Left ventricle myocardium inferior (tissue), 1 donor: ENCODE data around the gene ELOF1. TPM values are rescaled to one million over a fixed set of nuclear protein-coding genes. Genes with fewer than 3 reads are reported as not detected.

Source experiments
- DNase-seq: peaks from one replicate; pipeline ENCODE4 v3.0.0-alpha.2; 2020
- H3K27ac ChIP-seq: fragments of 200-600 bp; replicated peaks from 2 replicates; pipeline ENCODE4 v1.8.0; 2021
- H3K27me3 ChIP-seq: fragments of 200-600 bp; 2 replicates; pipeline ENCODE4 v1.8.0; 2021; ENCODE audit warnings: low read depth
- H3K36me3 ChIP-seq: fragments of 200-600 bp; 2 replicates; pipeline ENCODE4 v1.8.0; 2021
- H3K4me1 ChIP-seq: fragments of 200-600 bp; 2 replicates; pipeline ENCODE4 v1.8.0; 2021
- H3K4me3 ChIP-seq: fragments of 200-600 bp; 2 replicates; pipeline ENCODE4 v1.8.0; 2021; ENCODE audit warnings: mild to moderate bottlenecking, moderate library complexity
- H3K9me3 ChIP-seq: fragments of 200-600 bp; replicated peaks from 2 replicates; pipeline ENCODE4 v1.8.0; 2021
- intact Hi-C: fragments of 100-400 bp; cut with micrococcal nuclease; formaldehyde crosslinking; loops from one replicate; pipeline ENCODE4 v1.11.0; 2022
- total RNA-seq: library from RNA; stranded (reverse); fragmentation: NEBNext Ultra II Directional; extraction: Animal tissue kit (Norgen Biotek cat#: 25700); gene quantifications from one replicate; pipeline ENCODE4 v1.2.1, GENCODE V29; 2021
- TF ChIP-seq, protein P1 (sequence below): fragments of 200-600 bp; IDR thresholded peaks from 2 replicates; pipeline ENCODE4 v1.8.0; 2021; ENCODE audit warnings: antibody characterized with exemption, mild to moderate bottlenecking, borderline replicate concordance
- donor health status: DM: no; HTN: yes; CAD: no; lungs with severe emphysema.

The ELOF1 gene
- total RNA-seq, 1 donor from 2014 or later = 33.1 TPM

GRCh38 chr19:11563532-11563931 lies 4.5 kb upstream of the ELOF1 start:
- H3K36me3 ChIP-seq = no peaks in the 10 kb centered on the region
- intact Hi-C loops = no loop called here
- H3K4me3 ChIP-seq = no peak overlapping the region
- no peak overlapping the region for H3K27ac ChIP-seq
- no peaks in the 10 kb centered on the region for H3K27me3 ChIP-seq
- no peaks in the 10 kb centered on the region for H3K9me3 ChIP-seq
- no peak for DNase-seq
- peaks cover 22% of the 10 kb centered on the region for H3K4me1 ChIP-seq
- TF ChIP-seq, protein P1, sequence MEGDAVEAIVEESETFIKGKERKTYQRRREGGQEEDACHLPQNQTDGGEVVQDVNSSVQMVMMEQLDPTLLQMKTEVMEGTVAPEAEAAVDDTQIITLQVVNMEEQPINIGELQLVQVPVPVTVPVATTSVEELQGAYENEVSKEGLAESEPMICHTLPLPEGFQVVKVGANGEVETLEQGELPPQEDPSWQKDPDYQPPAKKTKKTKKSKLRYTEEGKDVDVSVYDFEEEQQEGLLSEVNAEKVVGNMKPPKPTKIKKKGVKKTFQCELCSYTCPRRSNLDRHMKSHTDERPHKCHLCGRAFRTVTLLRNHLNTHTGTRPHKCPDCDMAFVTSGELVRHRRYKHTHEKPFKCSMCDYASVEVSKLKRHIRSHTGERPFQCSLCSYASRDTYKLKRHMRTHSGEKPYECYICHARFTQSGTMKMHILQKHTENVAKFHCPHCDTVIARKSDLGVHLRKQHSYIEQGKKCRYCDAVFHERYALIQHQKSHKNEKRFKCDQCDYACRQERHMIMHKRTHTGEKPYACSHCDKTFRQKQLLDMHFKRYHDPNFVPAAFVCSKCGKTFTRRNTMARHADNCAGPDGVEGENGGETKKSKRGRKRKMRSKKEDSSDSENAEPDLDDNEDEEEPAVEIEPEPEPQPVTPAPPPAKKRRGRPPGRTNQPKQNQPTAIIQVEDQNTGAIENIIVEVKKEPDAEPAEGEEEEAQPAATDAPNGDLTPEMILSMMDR = no peak

DNA sequence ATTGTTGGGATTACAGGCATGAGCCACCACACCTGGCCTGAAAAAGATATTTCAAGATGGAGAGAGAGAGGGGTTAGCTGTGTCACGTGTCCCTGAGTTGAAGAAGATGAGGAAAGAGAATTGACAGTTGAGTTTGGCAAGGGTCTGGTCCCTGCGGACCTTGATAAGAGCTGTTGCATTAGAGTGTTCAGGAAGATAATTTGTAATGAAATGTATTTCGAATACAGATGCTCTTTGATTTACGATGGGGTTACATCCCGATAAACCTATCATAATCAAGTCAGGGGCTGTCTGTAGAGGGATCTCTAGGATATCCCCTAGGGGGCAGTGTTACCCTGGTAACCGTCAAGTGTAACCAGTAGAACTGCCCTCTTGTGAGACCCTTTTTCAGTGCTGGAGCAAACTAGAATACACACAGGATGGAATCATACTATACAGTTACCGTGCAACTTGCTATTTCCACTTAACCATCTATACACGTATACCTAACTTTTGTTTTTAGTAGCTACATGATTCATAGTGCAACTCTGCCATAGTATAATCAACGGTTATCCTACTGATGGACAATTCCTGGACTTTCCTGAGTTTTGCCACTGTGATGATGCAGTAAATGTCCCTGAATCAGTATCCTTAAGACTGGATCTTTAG lies 1.5 kb upstream of the ELOF1 start:
- no peaks in the 10 kb centered on the region for H3K27me3 ChIP-seq
- peaks cover 50% of the 10 kb centered on the region for H3K4me1 ChIP-seq
- no peaks in the 10 kb centered on the region for H3K9me3 ChIP-seq
- no peak overlapping the region for H3K27ac ChIP-seq
- peak overlapping the region; percentile 99 for H3K4me3 ChIP-seq
- no peaks in the 10 kb centered on the region for H3K36me3 ChIP-seq
- TF ChIP-seq, protein P1 = peak; percentile 68
- DNase-seq = no peak
- intact Hi-C loops = no loop called here

DNA sequence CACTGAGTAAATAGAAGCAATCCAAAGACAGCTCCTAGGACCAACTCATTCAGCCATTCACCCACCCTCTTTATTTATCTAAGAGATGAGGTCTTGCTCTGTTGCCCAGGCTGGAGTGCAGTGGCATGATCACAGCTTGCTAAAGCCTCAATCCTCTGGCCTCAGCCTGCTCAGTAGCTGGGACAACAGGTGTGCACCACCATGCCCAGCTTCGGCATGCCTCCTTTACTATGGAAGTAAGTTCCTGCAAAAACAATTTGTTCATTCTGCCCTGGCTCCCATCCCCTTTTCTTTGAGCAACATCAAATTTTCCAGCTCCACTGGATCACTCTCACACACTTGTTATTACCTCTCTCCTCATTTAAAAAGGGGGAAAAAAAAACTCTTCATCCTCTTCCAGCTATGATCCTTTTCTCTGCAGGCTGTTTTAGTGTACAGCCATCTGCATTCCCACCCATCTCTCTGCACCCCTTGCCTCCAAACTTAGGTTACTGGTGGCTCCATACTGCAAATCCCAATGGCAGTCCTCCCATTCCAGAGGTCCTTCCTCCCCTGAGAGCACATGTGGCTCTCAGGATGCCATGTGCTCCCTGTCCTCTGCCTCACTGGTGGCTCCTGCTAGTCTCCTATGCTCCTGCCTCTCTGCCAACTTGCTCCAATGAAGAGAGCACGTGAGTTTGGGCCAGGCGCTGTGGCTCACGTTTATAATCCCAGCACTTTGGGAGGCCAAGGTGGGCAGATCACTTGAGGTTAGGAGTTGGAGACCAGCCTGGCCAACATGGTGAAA lies 2.2 kb downstream of the ELOF1 start:
- DNase-seq = no peak
- Histone ChIP-seq H3K4me3 (no peak overlapping the region), H3K27ac (no peak overlapping the region), H3K9me3 (no peaks in the 10 kb centered on the region), H3K27me3 (no peaks in the 10 kb centered on the region), H3K4me1 (peaks cover 57% of the 10 kb centered on the region), H3K36me3 (peaks cover 26% of the 10 kb centered on the region)
- intact Hi-C loops = no loop called here
- TF ChIP-seq, protein P1 = no peak

DNA sequence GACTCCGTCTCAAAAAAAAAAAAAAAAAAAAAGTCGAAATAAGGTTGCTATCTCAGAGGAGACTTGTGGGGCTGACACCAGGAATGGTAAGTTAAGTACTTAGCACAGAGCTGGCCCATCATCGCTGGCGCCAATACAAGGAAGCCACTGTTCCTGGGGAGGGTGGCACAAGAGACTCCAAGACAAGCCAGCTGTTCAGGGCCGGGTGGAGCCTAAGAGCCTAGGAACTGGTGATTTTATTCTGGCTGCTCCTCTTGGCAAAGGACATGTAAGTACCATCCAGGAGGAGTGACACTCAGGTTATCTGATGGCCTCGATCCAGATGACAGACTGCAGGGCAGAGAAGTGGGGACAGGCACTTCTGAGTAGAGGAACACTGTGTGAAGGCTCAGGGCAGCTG lies 3.8 kb downstream of the ELOF1 start:
- no peak for DNase-seq
- Histone ChIP-seq H3K36me3 (peaks cover 26% of the 10 kb centered on the region), H3K27me3 (no peaks in the 10 kb centered on the region), H3K9me3 (no peaks in the 10 kb centered on the region), H3K4me3 (no peak overlapping the region), H3K27ac (no peak overlapping the region), H3K4me1 (peaks cover 50% of the 10 kb centered on the region)
- TF ChIP-seq, protein P1 = no peak
- intact Hi-C loops = no loop called here

DNA sequence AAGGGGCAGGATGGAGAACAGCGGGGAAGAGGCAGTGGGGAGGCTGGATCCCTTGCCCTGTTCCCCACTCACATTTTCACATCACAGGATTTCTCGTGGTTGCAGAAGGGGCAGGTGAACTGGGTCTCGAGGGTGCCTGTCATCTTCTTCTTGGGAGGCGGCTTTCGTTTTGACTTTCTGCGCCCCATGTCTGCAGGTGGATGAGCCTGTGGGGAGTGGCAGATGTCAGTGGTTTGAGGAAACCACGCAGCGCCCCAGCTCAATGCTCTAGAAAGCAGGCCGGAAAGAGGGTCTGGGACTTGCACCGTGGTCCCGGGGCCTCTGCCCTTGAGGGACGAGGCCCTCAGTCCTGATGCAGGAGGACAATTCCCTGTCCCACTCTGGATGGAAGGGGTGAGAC lies 4.9 kb downstream of the ELOF1 start:
- no peaks in the 10 kb centered on the region for H3K9me3 ChIP-seq

More for the DNA sequence above, 4.9 kb downstream of the ELOF1 start:
- TF ChIP-seq, protein P1 = no peak
- Histone ChIP-seq H3K27ac (no peak overlapping the region), H3K4me3 (no peak overlapping the region), H3K36me3 (peaks cover 26% of the 10 kb centered on the region), H3K4me1 (peaks cover 40% of the 10 kb centered on the region), H3K27me3 (no peaks in the 10 kb centered on the region)
- no peak for DNase-seq
- intact Hi-C loops = no loop called here
